Endometrial microvascular endothelial cells (primary cell): Measurements from ENCODE around the gene TMEM179. TPM values are rescaled to one million over a fixed set of nuclear protein-coding genes. Genes with fewer than 3 reads are reported as not detected.

Experiments used
- in situ Hi-C: cut with HindIII; loops from 2 replicates; pipeline ENCODE4 v1.10.0; 2017; ENCODE audit warnings: low sequenced_read_pairs, low pct_unique_long_range_greater_than_20kb; ENCODE audit errors: inconsistent ontology term
- total RNA-seq: library from RNA; depleted of rRNA; stranded (reverse); fragments of >200 nt; gene quantifications from one replicate; pipeline ENCODE4 v1.2.3, GENCODE V29; 2015; ENCODE audit errors: inconsistent ontology term

TMEM179 gene
- total RNA-seq, 1 donor from 2014 or later = not detected

GRCh38 chr14:104551851-104552737 lies 52.5 kb downstream of the TMEM179 start:
- in situ Hi-C loops = no loop called here

GRCh38 chr14:104550861-104551728 lies 53.5 kb downstream of the TMEM179 start:
- in situ Hi-C loops = no loop called here

GRCh38 chr14:104550340-104550860 lies 54.2 kb downstream of the TMEM179 start:
- in situ Hi-C loops = no loop called here

GRCh38 chr14:104549536-104550339 lies 54.8 kb downstream of the TMEM179 start:
- in situ Hi-C loops = no loop called here

GRCh38 chr14:104548802-104549535 lies 55.6 kb downstream of the TMEM179 start:
- in situ Hi-C loops = no loop called here

- in situ Hi-C loops = no loop called here
These were observed 56.4 kb downstream of the TMEM179 start for GRCh38 chr14:104547998-104548700.

- in situ Hi-C loops = no loop called here
These were observed 57.1 kb downstream of the TMEM179 start for GRCh38 chr14:104547310-104547997.

- in situ Hi-C loops = no loop called here
These were observed 57.8 kb downstream of the TMEM179 start for GRCh38 chr14:104546591-104547309.

- in situ Hi-C loops = no loop called here
These were observed 58.5 kb downstream of the TMEM179 start for GRCh38 chr14:104545942-104546501.

- in situ Hi-C loops = no loop called here
These were observed 59.2 kb downstream of the TMEM179 start for GRCh38 chr14:104545151-104545941.

- in situ Hi-C loops = no loop called here
These were observed 60.1 kb downstream of the TMEM179 start for GRCh38 chr14:104544362-104544961.

GRCh38 chr14:104542871-104543830 lies 61.4 kb downstream of the TMEM179 start:
- in situ Hi-C loops = no loop called here

- in situ Hi-C loops = no loop called here
These were observed 62.6 kb downstream of the TMEM179 start for GRCh38 chr14:104541905-104542465.
